Measurements from ENCODE around the gene NPAS3. TPM values are rescaled to one million over a fixed set of nuclear protein-coding genes. Genes with fewer than 3 reads are reported as not detected.

Gene NPAS3
- total and polyA plus RNA-seq, 7 donors = 0.04 to 1.5 (median 0.39) TPM

DNA sequence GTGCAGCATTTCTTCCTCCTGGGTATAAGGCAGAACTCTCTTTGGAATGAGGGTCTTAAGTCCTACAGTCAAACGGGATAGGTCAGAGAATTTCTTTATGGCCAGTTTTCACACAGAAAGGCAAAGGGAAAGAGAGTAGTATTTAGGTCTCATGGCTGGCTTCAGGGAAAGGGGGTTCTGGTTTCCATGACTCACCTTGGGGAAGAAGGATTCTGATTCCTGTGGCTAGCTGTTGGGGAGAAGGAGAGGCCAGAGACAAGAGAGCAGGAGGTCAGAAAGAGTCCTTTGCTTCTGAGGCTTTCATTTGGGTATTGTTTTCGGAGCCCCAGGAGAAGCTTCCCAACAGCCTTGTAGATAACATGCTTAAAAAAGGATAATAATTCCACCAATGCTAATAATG, 332.5 kb downstream of the NPAS3 start:
- no peaks in the 10 kb centered on the region for H3K36me3 ChIP-seq (ENCODE audit: insufficient read depth in 1 of 2, low read depth in 1 of 2)
- H3K9me3 ChIP-seq = no peaks in the 10 kb centered on the region
- WGBS, 3 donors = 89 to 93% (median 90%) methylated on average over 2 of the region's 2 CpGs
- TF ChIP-seq CTCF (IDR thresholded peaks at IDR 0.05) = no peak
- H3K27me3 ChIP-seq (ENCODE audit: insufficient read depth in 3 of 3, low read length in 2 of 3) = no peaks in the 10 kb centered on the region
- no peak overlapping the region for H3K27ac ChIP-seq
- intact Hi-C loops (cut with DNase I) = no loop called here
- ATAC-seq (no peak), DNase-seq (no peak)
- H3K4me1 ChIP-seq = no peaks in the 10 kb centered on the region
- H3K4me3 ChIP-seq = no peak overlapping the region

DNA sequence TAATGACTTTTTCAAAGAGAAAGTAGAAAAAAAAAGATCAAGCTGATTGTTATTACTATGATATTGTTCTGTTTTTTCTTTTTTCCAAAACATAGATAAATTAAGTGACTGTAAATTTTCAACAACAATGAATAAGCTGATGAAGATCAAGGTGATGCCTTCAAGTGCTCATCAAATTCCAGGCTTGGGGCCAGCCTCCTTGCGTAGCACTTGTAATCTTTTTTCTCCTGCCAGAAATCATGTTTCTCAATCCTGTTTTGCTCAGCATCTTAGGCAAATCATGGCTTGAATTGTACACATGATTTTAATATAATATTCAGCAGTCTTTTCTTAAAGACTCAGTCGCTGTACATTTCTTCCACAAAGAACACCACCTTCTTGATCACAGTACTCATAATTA, 333.2 kb downstream of the NPAS3 start:
- Histone ChIP-seq H3K4me1 (no peaks in the 10 kb centered on the region), H3K27me3 (ENCODE audit: insufficient read depth in 3 of 3, low read length in 2 of 3) (no peaks in the 10 kb centered on the region), H3K27ac (no peak overlapping the region), H3K9me3 (no peaks in the 10 kb centered on the region), H3K4me3 (no peak overlapping the region), H3K36me3 (ENCODE audit: insufficient read depth in 1 of 2, low read depth in 1 of 2) (no peaks in the 10 kb centered on the region)
- intact Hi-C loops (cut with DNase I) = no loop called here
- no peak for ATAC-seq
- DNase-seq = peak in 1 of 2 donors; percentile 9
- 89 to 97% (median 90%) methylated on average over 2 of the region's 2 CpGs for WGBS, 3 donors
- no peak for TF ChIP-seq CTCF (IDR thresholded peaks at IDR 0.05)

- intact Hi-C loops (cut with DNase I) = no loop called here
- DNase-seq = no peak
- WGBS, 3 donors = 86 to 94% (median 88%) methylated on average over 4 of the region's 4 CpGs
- H3K4me3 ChIP-seq = no peak overlapping the region
- no peaks in the 10 kb centered on the region for H3K4me1 ChIP-seq
- H3K36me3 ChIP-seq (ENCODE audit: insufficient read depth in 1 of 2, low read depth in 1 of 2) = no peaks in the 10 kb centered on the region
- no peak for TF ChIP-seq CTCF (IDR thresholded peaks at IDR 0.05)
- ATAC-seq = no peak
- H3K27ac ChIP-seq = no peak overlapping the region
- H3K27me3 ChIP-seq (ENCODE audit: insufficient read depth in 3 of 3, low read length in 2 of 3) = no peaks in the 10 kb centered on the region
- H3K9me3 ChIP-seq = no peaks in the 10 kb centered on the region
Measured at GRCh38 chr14:33273978-33274377, 335.3 kb downstream of the NPAS3 start.

DNA sequence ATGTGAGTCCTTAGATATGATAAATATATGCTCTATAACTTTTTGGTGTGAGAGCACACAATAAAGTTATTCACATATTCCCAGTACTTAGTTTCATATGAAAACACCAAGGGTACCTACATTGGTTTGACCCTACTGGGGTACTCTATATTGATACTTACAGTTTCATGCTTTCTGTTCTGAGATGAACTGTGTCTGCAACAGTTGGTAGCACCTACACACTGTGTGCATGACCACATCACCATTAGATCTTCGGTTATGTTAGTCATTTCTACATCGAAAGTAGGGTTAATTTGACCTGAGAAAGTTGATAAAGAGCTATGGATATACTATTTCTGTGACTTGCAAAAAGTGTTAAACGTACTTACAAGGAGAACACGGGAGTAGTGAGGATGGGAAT, 337.2 kb downstream of the NPAS3 start:
- 70 to 86% (median 84%) methylated on average over 4 of the region's 4 CpGs for WGBS, 3 donors
- no peaks in the 10 kb centered on the region for H3K27me3 ChIP-seq (ENCODE audit: insufficient read depth in 3 of 3, low read length in 2 of 3)

More for the DNA sequence above, 337.2 kb downstream of the NPAS3 start:
- intact Hi-C loops (cut with DNase I) = no loop called here
- DNase-seq (no peak), ATAC-seq (no peak)
- no peaks in the 10 kb centered on the region for H3K36me3 ChIP-seq (ENCODE audit: insufficient read depth in 1 of 2, low read depth in 1 of 2)
- no peaks in the 10 kb centered on the region for H3K9me3 ChIP-seq
- no peak overlapping the region for H3K4me3 ChIP-seq
- H3K4me1 ChIP-seq = no peaks in the 10 kb centered on the region
- H3K27ac ChIP-seq = no peak overlapping the region
- no peak for TF ChIP-seq CTCF (IDR thresholded peaks at IDR 0.05)

Data from psoas muscle (tissue), 8 donors.